HEK293 (cell line): ENCODE measurements around the gene EVC.

ENCODE experiments used
- CTCF ChIA-PET: fragments of 350-600 bp; formaldehyde crosslinking; extraction: SDS; loops from one replicate; lab custom pipeline; 2021; ENCODE audit warnings: antibody characterized with exemption; lab: Yijun Ruan, JAX
- POLR2A ChIA-PET: fragments of 300-600 bp; formaldehyde crosslinking; extraction: SDS; loops from one replicate; lab custom pipeline; 2020; ENCODE audit warnings: antibody characterized with exemption, inconsistent platforms; lab: Yijun Ruan, JAX
- H3K27ac ChIP-seq: fragments of 200-500 bp; sonication (Bioruptor generic); 2 replicates; pipeline ENCODE4 v1.5.1; 2014; ENCODE audit warnings: low read depth, low read length, control low read depth, inconsistent platforms; ENCODE audit errors: extremely low read depth
- H3K36me3 ChIP-seq, 2 experiments: fragments of 200-500 bp in 1 of 2; sonication (Bioruptor generic) in 1 of 2; 1 replicate in 1 of 2; 2 replicates in 1 of 2; pipeline ENCODE4 v1.5.1; 2014 to 2017; ENCODE audit warnings: inconsistent platforms in 2 of 2, low read length in 2 of 2; ENCODE audit not compliant: control insufficient read depth in 2 of 2, insufficient read depth in 1 of 2
- H3K4me1 ChIP-seq: fragments of 200-500 bp; sonication (Bioruptor generic); 2 replicates; pipeline ENCODE4 v1.5.1; 2014; ENCODE audit warnings: mild to moderate bottlenecking, low read length, inconsistent platforms; ENCODE audit not compliant: control insufficient read depth, insufficient read depth
- H3K4me3 ChIP-seq: 2 replicates; pipeline ENCODE4 v1.5.1; 2011; ENCODE audit warnings: low read depth, mild to moderate bottlenecking, control low read depth, low read length, moderate library complexity
- H3K9me3 ChIP-seq: fragments of 200-500 bp; sonication (Bioruptor generic); 2 replicates; pipeline ENCODE4 v1.5.1; 2014; ENCODE audit warnings: low read depth, low read length, inconsistent platforms; ENCODE audit not compliant: control insufficient read depth, insufficient read depth
- ATF2 ChIP-seq: fragments of 450-650 bp; formaldehyde crosslinking; IDR thresholded peaks from 2 replicates; pipeline ENCODE4 v1.5.1; 2016; ENCODE audit warnings: missing biosample characterization, missing genetic modification characterization, low read depth
- BCL11A ChIP-seq: fragments of 450-650 bp; formaldehyde crosslinking; IDR thresholded peaks from 2 replicates; pipeline ENCODE4 v1.5.1; 2016; ENCODE audit warnings: low read depth, missing biosample characterization, missing genetic modification characterization
- HOXC10 ChIP-seq: sonication (generic); formaldehyde crosslinking; IDR thresholded peaks from 2 replicates; pipeline ENCODE4 v1.8.1; 2023; ENCODE audit warnings: mild to moderate bottlenecking, missing genetic modification reagents
- KLF7 ChIP-seq: fragments of 450-650 bp; formaldehyde crosslinking; IDR thresholded peaks from 2 replicates; pipeline ENCODE4 v1.5.1; 2016; ENCODE audit warnings: missing biosample characterization, missing genetic modification characterization, borderline replicate concordance
- TSHZ1 ChIP-seq: fragments of 450-650 bp; formaldehyde crosslinking; IDR thresholded peaks from 2 replicates; pipeline ENCODE4 v1.5.1; 2016; ENCODE audit warnings: missing biosample characterization, missing genetic modification characterization, borderline replicate concordance
- ZBTB26 ChIP-seq: fragments of 450-650 bp; formaldehyde crosslinking; optimal IDR thresholded peaks from 2 replicates; pipeline ENCODE3; 2016; ENCODE audit warnings: missing biosample characterization, mild to moderate bottlenecking, missing genetic modification characterization
- ZNF140 ChIP-seq: fragments of 450-650 bp; formaldehyde crosslinking; IDR thresholded peaks from 2 replicates; pipeline ENCODE4 v1.5.1; 2016; ENCODE audit warnings: missing biosample characterization, missing genetic modification characterization
- ZNF148 ChIP-seq: fragments of 450-650 bp; formaldehyde crosslinking; IDR thresholded peaks from 2 replicates; pipeline ENCODE4 v1.5.0; 2017; ENCODE audit warnings: missing biosample characterization, missing genetic modification characterization, borderline replicate concordance
- ZNF174 ChIP-seq: fragments of 450-650 bp; formaldehyde crosslinking; IDR thresholded peaks from 2 replicates; pipeline ENCODE4 v1.5.0; 2017; ENCODE audit warnings: missing biosample characterization, mild to moderate bottlenecking, missing genetic modification characterization
- ZNF37A ChIP-seq: fragments of 450-650 bp; IDR thresholded peaks from 2 replicates; pipeline ENCODE4 v1.5.1; 2018; ENCODE audit warnings: missing biosample characterization, missing genetic modification characterization
- ZNF416 ChIP-seq: fragments of 450-650 bp; formaldehyde crosslinking; IDR thresholded peaks from 2 replicates; pipeline ENCODE4 v1.5.1; 2016; ENCODE audit warnings: missing biosample characterization, missing genetic modification characterization
- ZNF600 ChIP-seq: fragments of 450-650 bp; formaldehyde crosslinking; IDR thresholded peaks from 2 replicates; pipeline ENCODE4 v1.5.1; 2016; ENCODE audit warnings: missing biosample characterization, missing genetic modification characterization
- ZNF645 ChIP-seq: fragments of 450-650 bp; formaldehyde crosslinking; IDR thresholded peaks from 2 replicates; pipeline ENCODE4; 2016; ENCODE audit warnings: missing biosample characterization, missing genetic modification characterization
- ZNF654 ChIP-seq: fragments of 450-650 bp; formaldehyde crosslinking; IDR thresholded peaks from 2 replicates; pipeline ENCODE4 v1.5.1; 2016; ENCODE audit warnings: low read depth, missing biosample characterization, missing genetic modification characterization
- ZNF76 ChIP-seq: fragments of 450-650 bp; formaldehyde crosslinking; IDR thresholded peaks from 2 replicates; pipeline ENCODE4; 2016; ENCODE audit warnings: low read depth, missing biosample characterization, missing genetic modification characterization, borderline replicate concordance
- ZNF785 ChIP-seq: fragments of 450-650 bp; formaldehyde crosslinking; IDR thresholded peaks from 2 replicates; pipeline ENCODE4 v1.5.1; 2016; ENCODE audit warnings: missing biosample characterization, missing genetic modification characterization
- ZNF830 ChIP-seq: fragments of 450-650 bp; IDR thresholded peaks from 2 replicates; pipeline ENCODE4 v1.5.0; 2018; ENCODE audit warnings: missing biosample characterization, missing genetic modification characterization, low read depth, mild to moderate bottlenecking, moderate library complexity
- ZNF837 ChIP-seq: fragments of 450-650 bp; formaldehyde crosslinking; IDR thresholded peaks from 2 replicates; pipeline ENCODE4 v1.5.1; 2016; ENCODE audit warnings: missing biosample characterization, missing genetic modification characterization

The EVC gene

GRCh38 chr4:5755679-5756078 lies 44.7 kb downstream of the EVC start:
- ChIA-PET POLR2A (no interaction called here), CTCF (no interaction called here)
- no peak for TF ChIP-seq ZNF830 (tag by site-specific recombination)
- Histone ChIP-seq H3K36me3 (peaks cover 0 to 86% of the 10 kb centered on the region in 2 experiments; a peak in 1 of 3 replicates), H3K9me3 (no peaks in the 10 kb centered on the region), H3K4me3 (no peak overlapping the region), H3K27ac (no peak overlapping the region), H3K4me1 (no peaks in the 10 kb centered on the region)

GRCh38 chr4:5756271-5756670 lies 45.3 kb downstream of the EVC start:
- ChIA-PET POLR2A (no interaction called here), CTCF (no interaction called here)
- H3K36me3 ChIP-seq = peaks cover 0 to 81% of the 10 kb centered on the region in 2 experiments; a peak in 1 of 3 replicates

More at GRCh38 chr4:5756271-5756670, 45.3 kb downstream of the EVC start:
- Histone ChIP-seq H3K9me3 (no peaks in the 10 kb centered on the region), H3K4me3 (no peak overlapping the region), H3K27ac (no peak overlapping the region), H3K4me1 (no peaks in the 10 kb centered on the region)
- no peak for TF ChIP-seq ZNF645 (tag by site-specific recombination)
- no peak for TF ChIP-seq ZNF837 (tag by site-specific recombination)
- TF ChIP-seq KLF7 (tag by site-specific recombination) = no peak
- TF ChIP-seq ATF2 (tag by site-specific recombination) = no peak
- no peak for TF ChIP-seq ZBTB26
- no peak for TF ChIP-seq TSHZ1 (tag by site-specific recombination)
- no peak for TF ChIP-seq ZNF654 (tag by site-specific recombination)
- TF ChIP-seq ZNF37A (tag by site-specific recombination) = no peak
- no peak for TF ChIP-seq BCL11A (tag by site-specific recombination)
- TF ChIP-seq ZNF416 (tag by site-specific recombination) = no peak
- TF ChIP-seq ZNF174 (tag by site-specific recombination) = no peak
- no peak for TF ChIP-seq ZNF785 (tag by site-specific recombination)
- no peak for TF ChIP-seq HOXC10
- TF ChIP-seq ZNF140 (tag by site-specific recombination) = no peak
- no peak for TF ChIP-seq ZNF148 (tag by site-specific recombination)
- TF ChIP-seq ZNF76 (tag by site-specific recombination) = no peak
- no peak for TF ChIP-seq ZNF600 (tag by site-specific recombination)
- TF ChIP-seq, all 188 proteins: peak for 0
